Pancreas (tissue), 10 donors: ENCODE results near the gene ANKDD1A. TPM values are rescaled to one million over a fixed set of nuclear protein-coding genes. Genes with fewer than 3 reads are reported as not detected.

Source experiments
- ATAC-seq, 4 donors: fragments of 200-7000 bp; cut with Tn5 transposase; one replicate each; pipeline versions ENCODE4 v1.8.0 to v1.9.1; 2020; ENCODE audit warnings: mild to moderate bottlenecking in 4 of 4, moderate library complexity in 4 of 4
- DNase-seq, 6 donors: peaks; one replicate each; pipeline ENCODE4 v3.0.0-alpha.2; 2020
- FAIRE-seq: peaks from 2 replicates; lab custom pipeline; 2012; peaks lifted over from hg19 to GRCh38; lab: Jason Lieb, UNC
- H3K27ac ChIP-seq, 4 donors: fragments of 200-600 bp; sonication (generic); 1 replicate in 3 of 4; 2 replicates in 1 of 4; pipeline versions ENCODE4 v1.5.0 to v1.8.0; 2020
- H3K27me3 ChIP-seq, 4 donors: fragments of 200-600 bp; one replicate each; pipeline ENCODE4 v1.8.0; 2021
- H3K36me3 ChIP-seq, 3 donors: fragments of 200-600 bp; sonication (generic) in 1 of 3; one replicate each; pipeline versions ENCODE4 v1.5.0 to v1.8.0; 2020 to 2021
- H3K4me1 ChIP-seq, 3 donors: fragments of 200-600 bp; one replicate each; pipeline ENCODE4 v1.8.0; 2021
- H3K4me3 ChIP-seq, 4 donors: fragments of 200-600 bp; sonication (generic) in 2 of 4; one replicate each; pipeline versions ENCODE4 v1.5.0 to v1.8.0; 2020 to 2021
- H3K9me3 ChIP-seq, 4 donors: fragments of 200-600 bp; one replicate each; pipeline ENCODE4 v1.8.0; 2021
- WGBS, 2 donors: extraction: QIAGEN DNeasy Blood & Tissue Kit; methylation state at CpG; one replicate each; pipeline ENCODE4 v1.1.7; 2013; 5-methylcytosine and 5-hydroxymethylcytosine counted together
- intact Hi-C, 3 donors: fragments of 100-400 bp; cut with DNase I; formaldehyde crosslinking; loops; one replicate each; pipeline versions ENCODE4 v1.11.1 to v1.14.2; 2022
- polyA plus RNA-seq, 2 donors: library from polyadenylated mRNA; stranded (reverse); fragments of 200-250 nt; gene quantifications; one replicate each; pipeline ENCODE4 v1.2.3, GENCODE V29; 2013
- total RNA-seq, 6 donors: library from RNA; stranded (reverse); fragmentation: NEBNext Ultra II Directional in 4 of 6; extraction: Animal tissue kit (Norgen Biotek cat#: 25700) in 4 of 6; gene quantifications; one replicate each; pipeline versions ENCODE4 v1.2.1 to v1.2.4, GENCODE V29; 2021 to 2023
- TF ChIP-seq, protein P1 (sequence below), 4 donors: fragments of 200-600 bp; sonication (generic) in 3 of 4; IDR thresholded peaks; one replicate each; pipeline versions ENCODE4 v1.5.0 to v1.8.0; 2021; ENCODE audit warnings: antibody characterized with exemption in 4 of 4
- donor health status: healthy with polysubstance abuse.
- donor health status: DM: no; HTN: no; CAD: no; lungs with moderate emphysema.
- donor health status: DM: no; HTN: no; CAD: no.
- donor health status: control.
- donor health status: control.
- donor health status: Bipolar disorder and iron deficiency.
- donor health status: DM: yes; HTN: yes; CAD: no.
- donor health status: DM: no; HTN: no; CAD: no.
- donor health status: DM: no; HTN: no; CAD: no.
- donor health status: DM: yes; HTN: yes; CAD: no.

The ANKDD1A gene
- total RNA-seq (1 to 10 TPM; 2.0 to 4.9 (median 3.8) TPM), polyA plus RNA-seq (1 to 10 TPM; 2.2 to 4.6 TPM)

DNA sequence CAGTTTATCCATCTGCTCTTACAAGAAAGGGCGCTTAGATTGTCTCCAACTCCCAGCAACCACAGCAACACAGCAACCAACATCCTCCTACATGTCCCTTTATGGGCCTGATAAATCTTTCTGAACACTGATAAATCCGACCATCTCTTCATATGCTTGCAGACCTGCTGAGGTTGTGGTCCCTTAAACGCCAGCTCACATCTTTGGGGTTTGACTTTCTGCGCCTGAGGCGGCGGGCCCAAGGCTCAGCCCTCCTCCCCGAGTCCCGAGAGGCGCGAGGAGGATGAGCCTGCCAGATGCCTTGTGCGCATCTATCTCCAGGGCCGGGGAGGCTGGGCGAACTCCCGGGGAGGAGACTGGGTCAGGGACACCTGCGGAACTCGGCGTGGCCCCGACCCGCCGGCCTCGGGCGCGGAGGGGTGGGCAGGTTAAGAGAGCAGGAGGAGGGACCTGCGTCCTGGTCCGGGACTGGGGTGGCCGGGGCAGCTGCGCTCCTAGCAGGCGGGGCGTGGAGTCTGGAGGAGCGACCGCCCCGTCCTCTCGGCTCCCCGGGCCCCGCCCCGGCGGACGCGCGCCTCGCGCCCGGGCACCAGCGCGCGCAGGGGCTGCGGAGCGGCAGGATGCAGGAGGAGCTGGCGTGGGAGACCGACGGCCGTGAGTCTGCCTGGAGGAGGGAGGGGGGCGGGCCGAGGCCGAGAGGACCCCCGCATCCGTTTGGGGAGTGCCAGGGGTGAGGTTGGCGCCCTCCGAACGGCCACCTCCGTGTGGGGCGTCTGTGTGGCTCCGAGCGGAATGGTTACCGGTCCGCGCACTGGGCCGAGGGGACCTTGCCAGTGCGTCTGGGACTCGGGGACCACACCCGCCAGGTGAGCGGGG lies at the start of gene ANKDD1A:
ANKDD1A (plus strand) TSS at position 592 of the 876 bp plus-strand sequence; CDS start at position 621, 29 bp downstream.
- no peaks in the 10 kb centered on the region for H3K36me3 ChIP-seq
- TF ChIP-seq, protein P1, sequence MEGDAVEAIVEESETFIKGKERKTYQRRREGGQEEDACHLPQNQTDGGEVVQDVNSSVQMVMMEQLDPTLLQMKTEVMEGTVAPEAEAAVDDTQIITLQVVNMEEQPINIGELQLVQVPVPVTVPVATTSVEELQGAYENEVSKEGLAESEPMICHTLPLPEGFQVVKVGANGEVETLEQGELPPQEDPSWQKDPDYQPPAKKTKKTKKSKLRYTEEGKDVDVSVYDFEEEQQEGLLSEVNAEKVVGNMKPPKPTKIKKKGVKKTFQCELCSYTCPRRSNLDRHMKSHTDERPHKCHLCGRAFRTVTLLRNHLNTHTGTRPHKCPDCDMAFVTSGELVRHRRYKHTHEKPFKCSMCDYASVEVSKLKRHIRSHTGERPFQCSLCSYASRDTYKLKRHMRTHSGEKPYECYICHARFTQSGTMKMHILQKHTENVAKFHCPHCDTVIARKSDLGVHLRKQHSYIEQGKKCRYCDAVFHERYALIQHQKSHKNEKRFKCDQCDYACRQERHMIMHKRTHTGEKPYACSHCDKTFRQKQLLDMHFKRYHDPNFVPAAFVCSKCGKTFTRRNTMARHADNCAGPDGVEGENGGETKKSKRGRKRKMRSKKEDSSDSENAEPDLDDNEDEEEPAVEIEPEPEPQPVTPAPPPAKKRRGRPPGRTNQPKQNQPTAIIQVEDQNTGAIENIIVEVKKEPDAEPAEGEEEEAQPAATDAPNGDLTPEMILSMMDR (IDR thresholded peaks at IDR 0.05): no peak
- peak within 1 kb of the TSS; percentile 40 to 70 (median 51) for H3K4me3 ChIP-seq
- WGBS, 2 donors: 2 to 4% methylated on average over 60 to 72 of the region's 72 CpGs
- FAIRE-seq (no peak), DNase-seq (peak; percentile 55 to 83 (median 64)), ATAC-seq (peak; percentile 93 to 97 (median 95))
- no peaks in the 10 kb centered on the region for H3K9me3 ChIP-seq
- intact Hi-C loops: loop anchor here in 1 of 3 donors (10.0 kb wide), 1 partner anchor 177 kb away; no protein-coding TSS in a partner anchor
- peaks cover 0 to 3% (median 0%) of the 10 kb centered on the region in 4 donors for H3K27me3 ChIP-seq
- H3K27ac ChIP-seq: no peak within 1 kb of the TSS
- H3K4me1 ChIP-seq: no peaks in the 10 kb centered on the region

DNA sequence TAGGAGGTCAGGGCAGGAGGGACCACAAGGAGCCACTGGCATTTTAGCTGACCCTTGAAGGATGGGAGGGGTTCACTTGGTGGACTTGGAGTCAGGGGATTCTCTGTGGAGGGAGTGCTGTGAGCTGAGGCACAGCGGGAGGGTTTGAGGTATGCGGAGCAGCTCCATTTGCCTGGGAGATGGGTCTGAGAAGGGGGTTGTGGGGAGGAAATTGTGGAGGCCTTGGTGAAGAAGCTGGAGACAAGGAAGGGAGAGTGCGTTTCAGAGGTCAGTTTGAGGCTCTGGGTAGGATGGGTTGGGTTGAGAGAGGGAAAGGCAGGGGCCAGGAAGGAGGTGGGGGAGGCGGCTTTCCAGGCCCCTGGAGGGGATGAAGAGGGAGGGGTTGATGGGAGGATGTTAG lies 49.7 kb upstream of the ANKDD1A start:
- FAIRE-seq (no peak), ATAC-seq (no peak), DNase-seq (no peak)
- Histone ChIP-seq H3K27ac (no peak overlapping the region), H3K9me3 (no peaks in the 10 kb centered on the region), H3K4me1 (peaks cover 0 to 9% (median 0%) of the 10 kb centered on the region in 3 donors), H3K36me3 (no peaks in the 10 kb centered on the region), H3K27me3 (no peaks in the 10 kb centered on the region), H3K4me3 (no peak overlapping the region)
- TF ChIP-seq, protein P1 (IDR thresholded peaks at IDR 0.05): no peak
- 91 to 96% methylated on average over 4 of the region's 4 CpGs for WGBS, 2 donors
- intact Hi-C loops: no loop called here

DNA sequence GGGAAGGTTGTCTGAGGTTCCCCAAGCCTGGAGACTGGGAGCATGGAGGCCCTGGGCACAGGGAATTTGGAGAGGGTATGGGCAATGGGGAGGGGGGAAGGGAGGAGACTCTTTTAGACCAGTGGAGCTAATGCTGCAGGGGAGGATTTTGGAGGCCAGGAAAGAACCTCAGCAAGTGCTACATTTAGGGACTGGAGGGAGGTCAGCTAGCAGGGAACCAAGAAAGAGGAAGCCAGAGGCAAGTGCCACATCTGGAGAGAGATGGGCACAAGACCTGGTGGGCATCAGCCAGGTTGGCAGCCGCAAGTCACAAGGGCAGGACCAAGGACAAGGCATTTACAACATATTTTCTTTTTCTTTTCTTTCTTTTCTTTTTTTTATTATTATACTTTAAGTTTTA lies 49.3 kb upstream of the ANKDD1A start:
- H3K27me3 ChIP-seq: no peaks in the 10 kb centered on the region
- no peak for FAIRE-seq
- no peak overlapping the region for H3K27ac ChIP-seq
- no peak overlapping the region for H3K4me3 ChIP-seq
- intact Hi-C loops: no loop called here
- H3K4me1 ChIP-seq: peaks cover 0 to 5% (median 0%) of the 10 kb centered on the region in 3 donors
- TF ChIP-seq, protein P1 (IDR thresholded peaks at IDR 0.05): no peak
- H3K36me3 ChIP-seq: no peaks in the 10 kb centered on the region
- DNase-seq: no peak
- ATAC-seq: no peak
- H3K9me3 ChIP-seq: no peaks in the 10 kb centered on the region
- WGBS, 2 donors: 92 to 97% methylated on average over 1 of the region's 1 CpG

DNA sequence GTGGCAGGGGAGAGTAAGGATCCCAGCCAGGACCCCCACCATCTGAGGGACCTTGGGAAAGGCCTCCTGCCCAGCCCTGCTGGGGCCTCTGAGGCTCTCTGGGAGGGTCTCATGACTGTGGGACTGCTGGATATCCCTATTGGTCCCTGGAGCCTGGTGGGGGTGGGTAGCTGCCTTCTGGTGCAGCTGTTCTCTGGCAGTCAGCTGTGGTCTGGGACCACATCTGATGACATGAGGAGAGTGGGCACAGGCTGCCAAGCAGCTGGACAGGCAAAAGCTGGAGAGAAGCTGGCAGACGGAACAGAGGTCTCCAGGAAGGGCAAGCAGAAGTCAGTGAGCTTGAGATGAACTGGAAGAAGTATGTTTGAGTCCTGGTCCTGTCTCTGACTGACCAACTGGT lies 47.6 kb upstream of the ANKDD1A start:
- Histone ChIP-seq H3K27ac (no peak overlapping the region), H3K9me3 (no peaks in the 10 kb centered on the region), H3K4me3 (no peak overlapping the region), H3K27me3 (no peaks in the 10 kb centered on the region), H3K4me1 (no peaks in the 10 kb centered on the region), H3K36me3 (no peaks in the 10 kb centered on the region)
- no peak for DNase-seq
- no peak for ATAC-seq
- TF ChIP-seq, protein P1 (IDR thresholded peaks at IDR 0.05): no peak
- intact Hi-C loops: no loop called here
- 83 to 92% methylated on average over 1 of the region's 1 CpG for WGBS, 2 donors
- no peak for FAIRE-seq
